ENCODE measurements around the gene SAA4. TPM values are rescaled to one million over a fixed set of nuclear protein-coding genes. Genes with fewer than 3 reads are reported as not detected.
"Not testable (repeated sequence)": the region's sequence is repeated elsewhere in the genome, so short reads cannot be mapped to it uniquely, and the experiment has no call there.

SAA4 gene
- total RNA-seq (2014; rRNA removed; shearing (Covaris generic)), result not detected in 2 replicates
- polyA plus RNA-seq (2015; cell fraction: cytosol; rRNA removed), result not detected in 2 replicates
- polyA plus RNA-seq (2015; cell fraction: nucleus; rRNA removed), result not detected in 2 replicates

GRCh38 chr11:18236664-18237356 lies at the start of gene SAA4:
Gene SAA4, minus strand, starts transcription at chr11:18236802. Its CDS starts 876 bp downstream, at chr11:18235926.
- no peak for DNase-seq (ENCODE audit: low read depth)

- DNase-seq (ENCODE audit: low read depth), result no peak
Observed at GRCh38 chr11:18285841-18286240, 49.2 kb upstream of the SAA4 start.

GRCh38 chr11:18282626-18283025 lies 46.0 kb upstream of the SAA4 start:
- DNase-seq (ENCODE audit: low read depth), result no peak

GRCh38 chr11:18280438-18281045 lies 43.9 kb upstream of the SAA4 start:
- no peak for DNase-seq (ENCODE audit: low read depth)

- DNase-seq (ENCODE audit: low read depth), result no peak
Observed at GRCh38 chr11:18277565-18278271, 41.1 kb upstream of the SAA4 start.

GRCh38 chr11:18271206-18271605 lies 34.6 kb upstream of the SAA4 start:
- no peak for DNase-seq (ENCODE audit: low read depth)

- no peak for DNase-seq (ENCODE audit: low read depth)
Observed at GRCh38 chr11:18270102-18270501, 33.5 kb upstream of the SAA4 start.

- not testable (repeated sequence) for DNase-seq (ENCODE audit: low read depth)
Observed at GRCh38 chr11:18269252-18269651, 32.6 kb upstream of the SAA4 start.

- not testable (repeated sequence) for DNase-seq (ENCODE audit: low read depth)
Observed at GRCh38 chr11:18267335-18268133, 30.9 kb upstream of the SAA4 start.

GRCh38 chr11:18265949-18266348 lies 29.3 kb upstream of the SAA4 start, which contains the start of gene SAA1:
Gene SAA1, plus strand, starts transcription at chr11:18266264. Its CDS starts 624 bp downstream, at chr11:18266888.
- DNase-seq (ENCODE audit: low read depth), result no peak

GRCh38 chr11:18264677-18265555 lies 28.3 kb upstream of the SAA4 start:
- no peak for DNase-seq (ENCODE audit: low read depth)

GRCh38 chr11:18264035-18264434 lies 27.4 kb upstream of the SAA4 start:
- no peak for DNase-seq (ENCODE audit: low read depth)

- DNase-seq (ENCODE audit: low read depth), result not testable (repeated sequence)
Observed at GRCh38 chr11:18262681-18263350, 26.2 kb upstream of the SAA4 start.

GRCh38 chr11:18261721-18262120 lies 25.1 kb upstream of the SAA4 start:
- DNase-seq (ENCODE audit: low read depth), result no peak

GRCh38 chr11:18259259-18259658 lies 22.7 kb upstream of the SAA4 start:
- DNase-seq (ENCODE audit: low read depth), result no peak

GRCh38 chr11:18254781-18255361 lies 18.3 kb upstream of the SAA4 start:
- no peak for DNase-seq (ENCODE audit: low read depth)

- DNase-seq (ENCODE audit: low read depth), result no peak
Observed at GRCh38 chr11:18253778-18254338, 17.3 kb upstream of the SAA4 start.

- no peak for DNase-seq (ENCODE audit: low read depth)
Observed at GRCh38 chr11:18253233-18253632, 16.6 kb upstream of the SAA4 start.

GRCh38 chr11:18248561-18248960 lies 12.0 kb upstream of the SAA4 start, which contains the start of gene SAA2:
Gene SAA2, minus strand, starts transcription at chr11:18248668. Its CDS starts 657 bp downstream, at chr11:18248011.
- no peak for DNase-seq (ENCODE audit: low read depth)

All from HT1080 (cell line).